HEK293 (cell line): ENCODE measurements around the gene CCDC7.

Experiments used
- CTCF ChIA-PET: fragments of 350-600 bp; formaldehyde crosslinking; extraction: SDS; loops from one replicate; lab custom pipeline; 2021; ENCODE audit warnings: antibody characterized with exemption; lab: Yijun Ruan, JAX
- POLR2A ChIA-PET: fragments of 300-600 bp; formaldehyde crosslinking; extraction: SDS; loops from one replicate; lab custom pipeline; 2020; ENCODE audit warnings: antibody characterized with exemption, inconsistent platforms; lab: Yijun Ruan, JAX
- H3K27ac ChIP-seq: fragments of 200-500 bp; sonication (Bioruptor generic); 2 replicates; pipeline ENCODE4 v1.5.1; 2014; ENCODE audit warnings: low read depth, low read length, control low read depth, inconsistent platforms; ENCODE audit errors: extremely low read depth
- H3K36me3 ChIP-seq, 2 experiments: fragments of 200-500 bp in 1 of 2; sonication (Bioruptor generic) in 1 of 2; 1 replicate in 1 of 2; 2 replicates in 1 of 2; pipeline ENCODE4 v1.5.1; 2014 to 2017; ENCODE audit warnings: inconsistent platforms in 2 of 2, low read length in 2 of 2; ENCODE audit not compliant: control insufficient read depth in 2 of 2, insufficient read depth in 1 of 2
- H3K4me1 ChIP-seq: fragments of 200-500 bp; sonication (Bioruptor generic); 2 replicates; pipeline ENCODE4 v1.5.1; 2014; ENCODE audit warnings: mild to moderate bottlenecking, low read length, inconsistent platforms; ENCODE audit not compliant: control insufficient read depth, insufficient read depth
- H3K4me3 ChIP-seq: 2 replicates; pipeline ENCODE4 v1.5.1; 2011; ENCODE audit warnings: low read depth, mild to moderate bottlenecking, control low read depth, low read length, moderate library complexity
- H3K9me3 ChIP-seq: fragments of 200-500 bp; sonication (Bioruptor generic); 2 replicates; pipeline ENCODE4 v1.5.1; 2014; ENCODE audit warnings: low read depth, low read length, inconsistent platforms; ENCODE audit not compliant: control insufficient read depth, insufficient read depth
- HIC1 ChIP-seq: fragments of 450-650 bp; formaldehyde crosslinking; IDR thresholded peaks from 2 replicates; pipeline ENCODE4 v1.5.1; 2016; ENCODE audit warnings: missing biosample characterization, missing genetic modification characterization
- KLF1 ChIP-seq: fragments of 450-650 bp; formaldehyde crosslinking; IDR thresholded peaks from 2 replicates; pipeline ENCODE4 v1.5.1; 2016; ENCODE audit warnings: missing biosample characterization, missing genetic modification characterization
- MEIS1 ChIP-seq: sonication (generic); formaldehyde crosslinking; IDR thresholded peaks from 2 replicates; pipeline ENCODE4 v1.8.1; 2022; ENCODE audit warnings: missing genetic modification reagents, mild to moderate bottlenecking, borderline replicate concordance
- RBAK ChIP-seq: fragments of 450-650 bp; formaldehyde crosslinking; IDR thresholded peaks from 2 replicates; pipeline ENCODE4 v1.5.1; 2016; ENCODE audit warnings: missing biosample characterization, missing genetic modification characterization
- REST ChIP-seq: fragments of 450-650 bp; formaldehyde crosslinking; IDR thresholded peaks from 2 replicates; pipeline ENCODE4 v1.5.1; 2016; ENCODE audit warnings: missing biosample characterization, missing genetic modification characterization
- SP7 ChIP-seq: fragments of 450-650 bp; formaldehyde crosslinking; IDR thresholded peaks from 2 replicates; pipeline ENCODE4 v1.5.1; 2016; ENCODE audit warnings: missing biosample characterization, missing genetic modification characterization
- YY2 ChIP-seq: fragments of 450-650 bp; formaldehyde crosslinking; IDR thresholded peaks from 2 replicates; pipeline ENCODE4 v1.5.1; 2016; ENCODE audit warnings: missing biosample characterization, missing genetic modification characterization
- ZBTB1 ChIP-seq: fragments of 450-650 bp; formaldehyde crosslinking; IDR thresholded peaks from 2 replicates; pipeline ENCODE4 v1.5.1; 2016; ENCODE audit warnings: missing biosample characterization, missing genetic modification characterization
- ZBTB48 ChIP-seq: fragments of 450-650 bp; formaldehyde crosslinking; IDR thresholded peaks from 2 replicates; pipeline ENCODE4 v1.5.1; 2016; ENCODE audit warnings: missing biosample characterization, missing genetic modification characterization
- ZEB2 ChIP-seq: fragments of 450-650 bp; formaldehyde crosslinking; IDR thresholded peaks from 2 replicates; pipeline ENCODE4 v1.5.1; 2016; ENCODE audit warnings: missing biosample characterization, missing genetic modification characterization
- ZFP37 ChIP-seq: fragments of 450-650 bp; formaldehyde crosslinking; IDR thresholded peaks from 2 replicates; pipeline ENCODE4 v1.5.1; 2016; ENCODE audit warnings: missing biosample characterization, missing genetic modification characterization
- ZFP41 ChIP-seq: fragments of 450-650 bp; formaldehyde crosslinking; IDR thresholded peaks from 2 replicates; pipeline ENCODE4 v1.5.1; 2016; ENCODE audit warnings: missing biosample characterization, missing genetic modification characterization, borderline replicate concordance
- ZIC2 ChIP-seq: fragments of 450-650 bp; formaldehyde crosslinking; IDR thresholded peaks from 2 replicates; pipeline ENCODE4 v1.5.1; 2016; ENCODE audit warnings: missing biosample characterization, missing genetic modification characterization
- ZNF221 ChIP-seq: fragments of 450-650 bp; formaldehyde crosslinking; IDR thresholded peaks from 2 replicates; pipeline ENCODE4 v1.5.1; 2017; ENCODE audit warnings: missing biosample characterization, missing genetic modification characterization, borderline replicate concordance
- ZNF37A ChIP-seq: fragments of 450-650 bp; IDR thresholded peaks from 2 replicates; pipeline ENCODE4 v1.5.1; 2018; ENCODE audit warnings: missing biosample characterization, missing genetic modification characterization
- ZNF423 ChIP-seq: fragments of 450-650 bp; formaldehyde crosslinking; IDR thresholded peaks from 2 replicates; pipeline ENCODE4 v1.5.1; 2016; ENCODE audit warnings: missing biosample characterization, missing genetic modification characterization
- ZNF426 ChIP-seq: fragments of 450-650 bp; formaldehyde crosslinking; IDR thresholded peaks from 2 replicates; pipeline ENCODE4 v1.5.1; 2017; ENCODE audit warnings: missing biosample characterization, missing genetic modification characterization, mild to moderate bottlenecking, inconsistent platforms, moderate library complexity
- ZNF510 ChIP-seq: fragments of 450-650 bp; formaldehyde crosslinking; IDR thresholded peaks from 2 replicates; pipeline ENCODE4 v1.5.1; 2018; ENCODE audit warnings: mild to moderate bottlenecking, missing genetic modification characterization, missing biosample characterization; ENCODE audit not compliant: insufficient replicate concordance
- ZNF549 ChIP-seq: fragments of 450-650 bp; IDR thresholded peaks from 2 replicates; pipeline ENCODE4 v1.5.1; 2018; ENCODE audit warnings: missing biosample characterization, missing genetic modification characterization, mild to moderate bottlenecking, inconsistent platforms, moderate library complexity
- ZNF596 ChIP-seq: fragments of 450-650 bp; IDR thresholded peaks from 2 replicates; pipeline ENCODE4 v1.5.0; 2018; ENCODE audit warnings: missing biosample characterization, mild to moderate bottlenecking, missing genetic modification characterization, moderate library complexity
- ZNF623 ChIP-seq: fragments of 450-650 bp; formaldehyde crosslinking; IDR thresholded peaks from 2 replicates; pipeline ENCODE4 v1.5.1; 2016; ENCODE audit warnings: missing biosample characterization, missing genetic modification characterization
- ZNF704 ChIP-seq: fragments of 450-650 bp; formaldehyde crosslinking; IDR thresholded peaks from 2 replicates; pipeline ENCODE4 v1.5.1; 2016; ENCODE audit warnings: missing biosample characterization, missing genetic modification characterization
- ZNF791 ChIP-seq: fragments of 450-650 bp; formaldehyde crosslinking; IDR thresholded peaks from 2 replicates; pipeline ENCODE4 v1.5.1; 2016; ENCODE audit warnings: missing biosample characterization, missing genetic modification characterization
- ZNF843 ChIP-seq: fragments of 450-650 bp; formaldehyde crosslinking; IDR thresholded peaks from 2 replicates; pipeline ENCODE4 v1.5.1; 2016; ENCODE audit warnings: missing biosample characterization, missing genetic modification characterization
- TF ChIP-seq, protein P1 (sequence below): fragments of 450-650 bp; formaldehyde crosslinking; conservative IDR thresholded peaks from 2 replicates; pipeline ENCODE4 v1.5.1; 2016; ENCODE audit warnings: low read depth, missing biosample characterization, missing genetic modification characterization

CCDC7 gene

DNA sequence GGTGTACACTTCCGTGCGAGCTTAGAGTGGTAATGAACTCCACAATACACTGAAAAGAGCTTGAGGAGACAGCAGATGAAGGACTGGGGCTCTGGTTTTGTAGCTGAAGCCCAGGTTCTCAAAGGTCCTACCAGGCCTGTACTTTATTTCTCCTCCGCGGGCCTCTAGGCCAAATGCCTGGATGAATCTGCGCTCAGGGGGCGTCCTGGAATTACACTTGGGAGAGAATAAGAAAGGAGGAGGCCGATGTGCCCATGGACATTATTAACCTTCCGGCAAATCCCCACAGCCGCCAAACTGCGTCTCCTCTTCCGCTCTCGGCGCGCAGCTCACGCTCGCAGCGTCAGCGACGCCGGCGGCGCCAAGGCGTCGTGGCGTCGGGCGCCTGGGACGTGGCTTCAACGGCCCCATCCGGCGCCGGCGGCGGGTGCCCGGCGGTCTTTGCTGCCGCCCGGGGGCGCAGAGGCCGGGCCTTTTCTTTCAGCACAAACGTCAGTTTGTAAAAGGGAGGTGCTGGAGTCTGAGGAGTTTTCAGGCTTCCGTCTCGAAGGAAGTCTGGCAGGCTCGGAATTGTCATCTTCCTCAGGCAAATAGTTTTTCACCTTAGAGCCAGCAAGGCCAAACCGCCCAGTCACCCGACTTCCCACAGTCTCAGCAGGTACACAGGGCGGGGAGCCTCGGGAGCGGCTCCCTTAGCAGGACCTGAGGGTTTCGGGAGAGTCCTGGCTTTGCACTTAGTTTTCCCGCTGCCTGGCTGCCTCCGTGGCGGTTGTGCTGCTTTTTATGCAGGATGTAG, at the start of gene CCDC7:
Gene CCDC7, plus strand, starts transcription at position 401 of the 796 bp plus-strand sequence. CDS start 5,503 bp downstream, outside the sequence.
- CTCF ChIA-PET = interaction anchor here (0.8 to 1.5 kb wide), 2 partner anchors 13 to 440 kb away, joined by 3 read pairs; no protein-coding TSS in a partner anchor
- POLR2A ChIA-PET = interaction anchor here (1.2 to 1.8 kb wide), 4 partner anchors 9 to 98 kb away, joined by 3 to 9 read pairs (median 4); no protein-coding TSS in a partner anchor
- Histone ChIP-seq H3K4me3 (peak within 1 kb of the TSS; percentile 47), H3K9me3 (no peaks in the 10 kb centered on the region), H3K4me1 (no peaks in the 10 kb centered on the region), H3K36me3 (no peaks in the 10 kb centered on the region), H3K27ac (peak within 1 kb of the TSS; percentile 94)
- TF ChIP-seq ZIC2 (tag by site-specific recombination) = no peak
- TF ChIP-seq ZBTB1 (tag by site-specific recombination) = no peak
- TF ChIP-seq ZNF510 (tag by site-specific recombination) = peak; percentile 24
- TF ChIP-seq REST (tag by site-specific recombination) = 0 out of 2 replicates have a peak, but pooled peaks have one; percentile 21
- no peak for TF ChIP-seq MEIS1 (CRISPR knock-in tag)
- TF ChIP-seq ZFP41 = no peak
- TF ChIP-seq ZNF37A (tag by site-specific recombination) = 0 out of 2 replicates have a peak, but pooled peaks have one; percentile 44
- TF ChIP-seq RBAK (tag by site-specific recombination) = no peak
- 0 out of 2 replicates have a peak, but pooled peaks have one; percentile 22 for TF ChIP-seq SP7 (tag by site-specific recombination)
- TF ChIP-seq, protein P1, sequence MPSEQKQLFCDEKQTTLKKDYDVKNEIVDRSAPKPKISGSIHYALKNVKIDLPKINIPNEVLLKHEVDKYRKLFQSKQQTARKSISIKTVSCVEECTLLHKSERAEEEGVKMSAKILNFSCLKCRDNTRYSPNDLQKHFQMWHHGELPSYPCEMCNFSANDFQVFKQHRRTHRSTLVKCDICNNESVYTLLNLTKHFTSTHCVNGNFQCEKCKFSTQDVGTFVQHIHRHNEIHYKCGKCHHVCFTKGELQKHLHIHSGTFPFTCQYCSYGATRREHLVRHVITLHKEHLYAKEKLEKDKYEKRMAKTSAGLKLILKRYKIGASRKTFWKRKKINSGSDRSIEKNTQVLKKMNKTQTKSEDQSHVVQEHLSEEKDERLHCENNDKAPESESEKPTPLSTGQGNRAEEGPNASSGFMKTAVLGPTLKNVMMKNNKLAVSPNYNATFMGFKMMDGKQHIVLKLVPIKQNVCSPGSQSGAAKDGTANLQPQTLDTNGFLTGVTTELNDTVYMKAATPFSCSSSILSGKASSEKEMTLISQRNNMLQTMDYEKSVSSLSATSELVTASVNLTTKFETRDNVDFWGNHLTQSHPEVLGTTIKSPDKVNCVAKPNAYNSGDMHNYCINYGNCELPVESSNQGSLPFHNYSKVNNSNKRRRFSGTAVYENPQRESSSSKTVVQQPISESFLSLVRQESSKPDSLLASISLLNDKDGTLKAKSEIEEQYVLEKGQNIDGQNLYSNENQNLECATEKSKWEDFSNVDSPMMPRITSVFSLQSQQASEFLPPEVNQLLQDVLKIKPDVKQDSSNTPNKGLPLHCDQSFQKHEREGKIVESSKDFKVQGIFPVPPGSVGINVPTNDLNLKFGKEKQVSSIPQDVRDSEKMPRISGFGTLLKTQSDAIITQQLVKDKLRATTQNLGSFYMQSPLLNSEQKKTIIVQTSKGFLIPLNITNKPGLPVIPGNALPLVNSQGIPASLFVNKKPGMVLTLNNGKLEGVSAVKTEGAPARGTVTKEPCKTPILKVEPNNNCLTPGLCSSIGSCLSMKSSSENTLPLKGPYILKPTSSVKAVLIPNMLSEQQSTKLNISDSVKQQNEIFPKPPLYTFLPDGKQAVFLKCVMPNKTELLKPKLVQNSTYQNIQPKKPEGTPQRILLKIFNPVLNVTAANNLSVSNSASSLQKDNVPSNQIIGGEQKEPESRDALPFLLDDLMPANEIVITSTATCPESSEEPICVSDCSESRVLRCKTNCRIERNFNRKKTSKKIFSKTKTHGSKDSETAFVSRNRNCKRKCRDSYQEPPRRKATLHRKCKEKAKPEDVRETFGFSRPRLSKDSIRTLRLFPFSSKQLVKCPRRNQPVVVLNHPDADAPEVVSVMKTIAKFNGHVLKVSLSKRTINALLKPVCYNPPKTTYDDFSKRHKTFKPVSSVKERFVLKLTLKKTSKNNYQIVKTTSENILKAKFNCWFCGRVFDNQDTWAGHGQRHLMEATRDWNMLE = peak; percentile 57; the same call in 1 of the 2 replicates
- TF ChIP-seq ZNF423 = 0 out of 2 replicates have a peak, but pooled peaks have one; percentile 49
- TF ChIP-seq ZBTB48 = peak; percentile 77
- no peak for TF ChIP-seq ZNF623 (tag by site-specific recombination)
- TF ChIP-seq ZNF791 (tag by site-specific recombination) = no peak
- 0 out of 2 replicates have a peak, but pooled peaks have one; percentile 12 for TF ChIP-seq KLF1 (tag by site-specific recombination)
- no peak for TF ChIP-seq ZNF426 (tag by site-specific recombination)
- TF ChIP-seq ZNF549 (tag by site-specific recombination) = peak; percentile 51; the same call in 1 of the 2 replicates
- peak; percentile 63 for TF ChIP-seq HIC1 (tag by site-specific recombination)
- 0 out of 2 replicates have a peak, but pooled peaks have one; percentile 32 for TF ChIP-seq ZNF596 (tag by site-specific recombination)
- TF ChIP-seq ZNF704 = no peak
- TF ChIP-seq ZEB2 = peak; percentile 54
- TF ChIP-seq YY2 (tag by site-specific recombination) = no peak
- TF ChIP-seq ZNF221 (tag by site-specific recombination) = 0 out of 2 replicates have a peak, but pooled peaks have one; percentile 36
- TF ChIP-seq ZFP37 = peak; percentile 60
- TF ChIP-seq ZNF843 = 0 out of 2 replicates have a peak, but pooled peaks have one; percentile 4
